ENCODE data around the gene DAB2.

DNA sequence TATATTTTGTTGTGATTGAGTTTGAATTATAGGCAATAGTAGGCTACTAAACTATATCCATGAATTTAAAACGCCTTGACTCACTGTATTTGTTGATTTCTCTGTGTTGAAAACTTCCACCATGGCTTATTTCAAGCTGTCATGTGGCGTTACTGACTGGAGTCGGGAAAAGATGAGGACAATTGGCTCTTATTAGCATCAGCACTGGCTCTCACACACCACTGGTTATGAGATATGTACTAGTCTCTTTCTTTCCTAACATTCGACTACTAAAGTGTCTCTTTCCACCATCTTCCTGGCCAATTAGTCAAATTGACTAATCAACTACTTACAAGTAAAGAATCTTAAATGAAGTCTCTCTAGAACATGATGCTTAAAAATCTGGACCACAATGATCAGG is 9.1 kb upstream of the DAB2 start:
- TF ChIP-seq, protein P1, sequence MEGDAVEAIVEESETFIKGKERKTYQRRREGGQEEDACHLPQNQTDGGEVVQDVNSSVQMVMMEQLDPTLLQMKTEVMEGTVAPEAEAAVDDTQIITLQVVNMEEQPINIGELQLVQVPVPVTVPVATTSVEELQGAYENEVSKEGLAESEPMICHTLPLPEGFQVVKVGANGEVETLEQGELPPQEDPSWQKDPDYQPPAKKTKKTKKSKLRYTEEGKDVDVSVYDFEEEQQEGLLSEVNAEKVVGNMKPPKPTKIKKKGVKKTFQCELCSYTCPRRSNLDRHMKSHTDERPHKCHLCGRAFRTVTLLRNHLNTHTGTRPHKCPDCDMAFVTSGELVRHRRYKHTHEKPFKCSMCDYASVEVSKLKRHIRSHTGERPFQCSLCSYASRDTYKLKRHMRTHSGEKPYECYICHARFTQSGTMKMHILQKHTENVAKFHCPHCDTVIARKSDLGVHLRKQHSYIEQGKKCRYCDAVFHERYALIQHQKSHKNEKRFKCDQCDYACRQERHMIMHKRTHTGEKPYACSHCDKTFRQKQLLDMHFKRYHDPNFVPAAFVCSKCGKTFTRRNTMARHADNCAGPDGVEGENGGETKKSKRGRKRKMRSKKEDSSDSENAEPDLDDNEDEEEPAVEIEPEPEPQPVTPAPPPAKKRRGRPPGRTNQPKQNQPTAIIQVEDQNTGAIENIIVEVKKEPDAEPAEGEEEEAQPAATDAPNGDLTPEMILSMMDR (IDR thresholded peaks at IDR 0.05), result no peak
- TF ChIP-seq EZH2 (IDR thresholded peaks at IDR 0.05; ENCODE audit: borderline replicate concordance, insufficient read depth, low read depth, low read length, poor library complexity, severe bottlenecking), result no peak
